Stimulated activated CD4-positive, alpha-beta T cell treated with anti-CD3 and anti-CD28 coated beads, Interleukin-4, amount 100 ng/mL, for 24 hours (primary cell): ENCODE data around the gene RNF113B.

Source experiments
- DNase-seq: peaks from one replicate; pipeline ENCODE4 v3.0.0-alpha.2; 2020

RNF113B gene

DNA sequence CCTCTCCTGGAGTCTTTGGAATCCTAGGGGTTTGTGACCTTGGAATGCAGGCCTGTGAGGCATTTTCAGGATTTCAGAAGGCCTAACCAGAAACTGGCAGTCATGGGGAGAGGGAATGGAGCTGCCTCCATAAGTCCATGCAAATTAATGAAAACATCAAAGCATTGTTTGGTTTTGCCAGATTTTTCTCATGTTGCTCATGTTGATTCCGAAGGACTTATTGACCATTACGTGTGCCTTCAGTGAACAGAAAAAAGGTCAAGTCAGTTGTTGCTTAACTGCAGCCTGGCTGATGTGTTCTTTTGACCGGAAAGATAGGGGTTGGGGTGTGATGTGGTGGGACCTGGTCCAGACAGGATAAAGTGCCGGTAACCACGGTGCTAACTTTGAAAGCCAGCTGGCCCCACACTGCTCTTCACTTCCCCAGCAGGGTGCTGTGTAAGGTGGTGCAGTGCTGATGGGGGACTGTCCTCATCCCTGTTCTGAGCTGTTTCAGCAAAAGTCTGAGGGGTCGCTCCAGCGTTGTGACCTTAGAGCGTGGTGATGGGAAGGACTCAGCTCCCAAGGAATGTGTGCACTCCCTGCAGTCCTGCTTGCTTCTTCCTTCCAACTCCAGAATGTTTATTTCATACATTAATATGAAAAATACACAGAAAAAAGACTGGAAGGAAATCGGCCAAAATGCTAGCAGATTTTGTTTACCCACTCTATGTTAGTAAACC is 3.5 kb downstream of the RNF113B start:
- DNase-seq: no peak

- no peak for DNase-seq
These were observed 4.3 kb downstream of the RNF113B start for GRCh38 chr13:98172590-98173422.

GRCh38 chr13:98171900-98172589 is 5.0 kb downstream of the RNF113B start:
- DNase-seq: no peak

DNA sequence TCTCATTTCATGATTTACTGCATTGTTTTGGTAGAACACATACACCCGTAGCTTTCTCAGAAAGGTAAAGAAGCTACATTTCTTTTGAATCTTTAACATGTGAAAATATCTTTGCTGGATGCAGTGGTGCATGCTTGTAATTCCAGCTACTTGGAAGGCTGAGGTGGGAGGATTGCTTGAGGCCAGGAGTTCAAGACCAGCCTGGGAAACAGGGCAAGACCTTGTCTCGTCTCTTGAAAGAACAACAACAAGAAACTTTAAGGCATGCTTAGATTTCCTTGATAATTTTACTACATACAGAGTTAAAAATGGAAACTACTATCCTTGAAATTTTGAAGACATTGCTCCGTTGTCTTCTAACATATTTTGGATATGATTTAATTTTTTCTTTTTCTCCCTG is 7.7 kb downstream of the RNF113B start:
- DNase-seq: no peak

GRCh38 chr13:98162935-98163334 is 14.1 kb downstream of the RNF113B start:
- DNase-seq: no peak

DNA sequence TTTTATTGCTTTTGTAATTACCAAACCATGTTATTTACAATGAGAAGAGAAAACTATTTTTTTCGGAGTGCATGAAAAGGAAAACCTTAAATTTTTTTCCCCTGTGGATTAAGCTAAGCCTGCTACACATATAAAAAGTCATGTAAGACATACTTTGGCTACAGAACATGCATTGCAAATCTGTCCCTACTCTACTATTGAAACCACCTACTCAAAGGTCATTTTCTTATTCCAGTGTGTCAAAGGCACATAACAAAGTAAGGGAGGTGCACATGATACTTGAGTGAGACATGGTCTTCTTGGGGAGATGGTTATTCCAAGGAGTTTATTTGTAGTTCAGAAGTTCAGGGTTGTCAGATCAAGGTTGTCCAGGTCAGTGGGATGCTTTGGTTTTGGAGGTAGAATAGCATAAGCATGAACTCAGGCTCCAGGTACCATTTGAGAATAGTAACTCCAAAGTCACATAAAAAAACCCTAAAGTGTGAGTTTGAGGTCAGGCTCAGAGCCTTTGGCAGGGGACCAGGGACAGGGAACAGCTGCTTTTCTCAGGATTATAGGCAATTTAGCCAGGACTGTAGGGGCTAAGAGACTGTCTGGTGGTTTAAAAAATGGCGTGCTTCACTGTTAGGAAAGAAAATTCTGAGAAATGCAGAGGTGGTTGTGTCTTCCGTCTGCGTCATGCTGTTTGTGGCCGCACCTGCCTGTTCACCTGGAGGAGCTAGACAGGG is 18.7 kb downstream of the RNF113B start:
- DNase-seq: no peak

GRCh38 chr13:98157609-98158008 is 19.5 kb downstream of the RNF113B start:
- DNase-seq: no peak

- DNase-seq: no peak
These were observed 19.9 kb downstream of the RNF113B start for GRCh38 chr13:98157188-98157587.

DNA sequence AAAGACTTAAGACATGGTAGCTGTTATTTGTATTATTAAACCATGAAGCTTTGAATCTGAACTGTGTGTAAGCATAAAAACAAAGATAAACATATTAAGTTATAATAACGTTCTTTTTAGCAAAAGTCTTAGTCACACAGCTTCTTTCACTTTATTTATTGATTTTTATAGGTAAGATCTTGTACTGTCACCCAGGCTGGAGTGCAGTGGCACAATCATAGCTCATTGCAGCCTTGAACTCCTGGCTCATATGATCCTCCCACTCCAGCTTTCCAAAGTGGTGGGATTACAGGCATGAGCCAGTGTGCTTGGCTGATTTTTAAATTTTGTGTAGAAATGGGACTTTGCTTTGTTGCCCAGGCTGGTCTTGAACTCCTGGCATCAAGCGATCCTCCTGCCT is 20.8 kb downstream of the RNF113B start:
- no peak for DNase-seq

DNA sequence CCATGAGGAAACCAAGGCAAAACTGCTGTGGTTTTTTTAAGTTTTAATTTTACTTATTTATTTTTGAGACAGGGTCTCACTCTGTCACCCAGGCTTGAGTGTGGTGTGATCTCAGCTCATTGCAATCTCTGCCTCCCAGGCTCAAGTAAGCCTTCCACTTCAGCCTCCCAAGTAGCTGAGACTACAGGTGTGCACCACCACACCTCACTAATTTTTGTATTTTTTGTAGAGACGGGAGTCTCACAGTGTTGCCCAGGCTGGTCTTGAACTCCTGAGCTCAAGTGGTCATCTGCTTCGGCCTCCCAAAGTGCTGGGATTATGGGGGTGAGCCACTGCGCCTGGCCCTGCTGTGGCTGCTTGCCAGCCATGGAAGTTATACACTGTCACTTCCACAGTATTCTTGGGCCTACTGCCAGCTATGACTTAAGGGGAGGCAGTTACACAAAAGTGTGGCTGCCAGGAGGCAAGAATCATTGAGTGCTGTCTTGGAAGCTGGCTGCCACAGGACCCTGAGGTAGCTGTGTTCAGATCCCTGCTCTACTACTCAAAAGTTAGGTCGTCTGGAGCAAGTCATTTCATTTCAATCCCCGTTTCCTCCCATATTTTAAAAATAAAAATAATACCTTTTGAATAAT is 21.5 kb downstream of the RNF113B start:
- no peak for DNase-seq

DNA sequence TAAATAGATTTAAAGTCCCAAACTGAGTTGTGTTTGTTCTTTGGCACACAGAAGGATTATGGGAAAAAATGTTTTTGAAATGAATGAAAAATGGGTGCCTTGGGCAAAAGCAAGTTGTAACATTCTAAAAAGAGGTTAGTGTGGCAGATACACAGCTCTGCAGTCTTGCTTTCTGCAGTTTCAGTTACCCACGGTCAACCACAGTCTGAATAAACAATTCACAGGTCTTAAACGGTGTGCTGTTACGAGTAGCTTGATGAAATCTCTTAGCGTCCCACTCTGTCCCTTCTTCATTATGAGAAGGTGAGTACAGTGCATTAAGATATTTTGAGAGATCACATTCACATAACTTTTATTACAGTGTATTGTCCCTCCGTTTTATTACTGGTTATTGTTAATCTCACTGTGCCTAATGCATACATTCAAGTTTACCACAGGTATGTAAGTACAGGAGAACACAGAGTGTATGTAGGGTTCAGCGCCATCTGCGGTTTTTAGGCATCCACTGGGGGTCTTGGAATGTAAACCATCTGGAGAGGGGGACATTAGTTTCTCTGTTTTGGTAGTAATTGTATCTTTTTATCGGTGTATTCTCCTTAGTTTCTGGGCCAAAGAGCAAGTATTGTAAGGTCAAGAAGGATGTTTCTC is 26.1 kb downstream of the RNF113B start:
- no peak for DNase-seq

DNA sequence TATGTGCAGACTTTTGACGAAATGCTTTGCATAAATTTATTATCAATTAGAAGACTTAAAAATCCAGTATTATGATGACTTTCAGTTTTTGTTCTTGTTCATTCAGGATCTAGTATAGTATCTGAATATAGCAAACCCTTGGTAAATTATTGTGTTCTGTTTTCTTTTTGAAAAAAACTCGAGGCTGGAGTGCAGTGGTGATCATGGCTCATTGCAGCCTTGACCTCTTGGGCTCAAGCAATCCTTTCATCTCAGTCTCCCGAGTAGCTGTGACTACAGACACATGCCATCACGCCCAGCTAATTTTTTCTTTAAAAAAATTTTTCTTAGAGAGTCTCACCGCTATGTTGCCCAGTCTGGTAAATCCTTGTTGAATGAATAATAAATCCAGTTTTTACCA is 29.5 kb downstream of the RNF113B start:
- no peak for DNase-seq

GRCh38 chr13:98144801-98145350 is 32.2 kb downstream of the RNF113B start:
- no peak for DNase-seq

DNA sequence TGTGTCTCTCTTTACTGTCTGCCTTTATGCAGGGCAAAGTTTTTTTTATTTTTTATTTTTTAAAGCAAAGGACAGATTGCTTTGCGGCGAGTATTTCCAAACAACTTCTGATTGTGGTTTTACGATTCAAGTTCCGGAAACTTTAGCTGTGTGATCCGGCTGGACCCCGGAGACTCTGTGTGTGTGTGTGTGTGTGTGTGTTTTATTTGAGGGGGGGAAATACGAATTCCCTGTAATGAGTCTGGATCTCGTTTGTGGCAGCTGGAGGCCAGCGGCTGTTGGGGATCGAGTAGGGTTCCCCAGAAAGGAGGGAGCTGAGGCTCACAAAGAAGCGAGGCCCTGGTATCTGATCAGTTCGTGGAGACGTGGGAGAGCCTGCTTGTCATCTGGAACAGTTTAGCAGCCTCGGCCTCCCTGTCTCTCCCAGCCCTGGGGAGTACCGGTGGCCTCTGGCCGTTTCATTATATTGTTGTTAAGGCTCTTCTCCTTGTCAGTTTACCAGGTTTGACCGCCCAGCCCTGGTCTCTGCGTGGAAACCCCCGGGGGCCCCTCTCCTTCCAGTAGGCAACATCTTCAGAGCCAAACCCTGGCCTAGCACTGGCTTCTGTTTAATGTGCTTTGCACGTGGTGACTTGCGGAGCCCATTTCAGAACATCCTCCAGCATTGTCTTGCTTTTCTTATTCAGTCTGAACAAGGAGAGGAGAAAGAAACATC is 32.9 kb downstream of the RNF113B start:
- DNase-seq: no peak

DNA sequence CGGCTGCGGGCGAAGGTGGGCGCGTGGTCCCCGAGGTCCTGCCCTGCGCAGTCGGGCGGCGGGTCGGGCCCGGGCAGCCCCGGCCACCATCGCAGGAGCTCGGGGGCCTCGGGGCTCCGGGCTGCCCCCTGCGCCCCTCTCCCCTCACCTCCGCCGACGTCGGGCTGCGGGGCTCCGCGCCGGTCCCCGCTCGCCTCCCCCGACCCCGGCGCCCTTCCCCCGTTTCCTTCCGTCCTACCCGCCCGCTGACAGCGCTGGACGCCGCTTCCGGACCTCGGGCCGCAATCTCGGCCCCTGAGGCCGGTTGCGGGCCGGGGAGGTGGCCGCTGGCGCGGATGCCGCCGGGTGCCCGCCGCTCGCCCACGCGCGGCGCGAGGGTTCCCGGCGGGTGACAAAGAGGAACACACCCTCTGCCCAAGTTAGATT is 33.5 kb downstream of the RNF113B start:
- no peak for DNase-seq

- no peak for DNase-seq
These were observed 33.9 kb downstream of the RNF113B start for GRCh38 chr13:98143157-98143553.

- no peak for DNase-seq
These were observed 34.5 kb downstream of the RNF113B start, which contains the start of gene FARP1 for GRCh38 chr13:98142380-98143156. Gene FARP1 (plus strand): TSS chr13:98143094. CDS start chr13:98213243, 70,149 bp downstream.

DNA sequence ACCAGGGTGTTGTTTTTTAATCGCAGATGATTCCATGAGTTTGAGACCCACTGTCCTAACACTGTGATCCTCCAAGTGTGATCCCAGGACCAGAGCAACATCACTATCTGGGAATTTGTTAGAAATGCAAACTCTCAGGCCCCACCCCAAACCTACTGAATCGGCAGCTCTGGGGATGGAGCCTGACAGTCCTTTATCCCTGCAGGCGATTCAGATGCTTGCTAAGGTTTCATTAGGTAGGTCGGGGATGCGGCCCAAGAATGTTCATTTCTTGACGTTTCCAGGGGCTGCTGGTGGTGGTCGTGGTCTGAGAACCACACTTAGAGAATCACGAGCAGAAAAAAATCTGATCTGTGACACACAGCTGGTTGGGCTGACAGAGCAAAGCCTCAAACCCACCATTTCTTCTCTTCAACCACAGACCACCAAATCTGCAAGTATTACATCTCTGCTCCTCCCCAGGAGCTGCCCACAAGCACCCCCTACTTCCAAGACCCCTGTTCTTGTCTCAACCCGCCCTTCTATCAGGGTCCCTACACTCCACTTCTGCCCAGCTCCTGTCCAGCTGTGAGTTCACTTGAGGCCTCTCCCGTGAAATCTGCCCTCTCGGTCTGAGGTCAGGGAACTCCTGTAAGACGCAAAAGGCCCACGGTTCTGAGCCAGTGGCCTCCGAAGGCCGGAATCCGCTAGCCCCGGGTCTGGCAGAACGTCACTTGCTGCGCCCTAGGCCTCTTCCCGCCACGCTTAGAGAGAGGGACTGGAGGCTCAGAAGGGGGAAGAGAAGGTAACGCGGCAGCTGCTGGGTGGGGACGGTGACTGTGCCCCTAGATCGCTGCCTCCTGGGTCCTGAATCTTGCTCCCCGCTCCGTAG is 35.3 kb downstream of the RNF113B start:
- no peak for DNase-seq

DNA sequence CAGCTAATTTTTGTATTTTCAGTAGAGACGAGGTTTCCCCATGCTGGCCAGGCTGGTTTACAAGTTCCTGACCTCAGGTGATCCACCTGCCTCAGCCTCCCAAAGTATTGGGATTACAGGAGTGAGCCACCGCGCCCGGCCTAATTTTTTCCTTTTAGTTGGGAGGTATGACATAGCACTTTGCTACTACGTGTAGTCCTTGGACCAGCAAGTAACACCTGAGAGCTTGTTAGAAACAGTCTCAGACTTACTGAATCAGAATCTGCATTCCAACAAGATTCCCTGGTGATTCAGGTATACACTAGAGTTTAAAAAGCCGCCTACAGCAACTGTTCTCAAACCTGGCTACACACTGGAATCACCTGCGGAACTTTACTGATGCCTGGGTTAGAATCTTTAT is 36.0 kb downstream of the RNF113B start:
- DNase-seq: no peak
